Measurements from ENCODE around the gene RARB. TPM values are rescaled to one million over a fixed set of nuclear protein-coding genes. Genes with fewer than 3 reads are reported as not detected.

Gene RARB
- total and polyA plus RNA-seq, 9 of the 15 experiments (the other 6 are each of a cell fraction or from before 2014, with no cell fraction given) = 0.15 to 1.3 (median 0.27) TPM

- H4K20me1 ChIP-seq (replicated peaks; ENCODE audit: control insufficient read depth, insufficient read depth, low read length) = no peaks in the 10 kb centered on the region
- POLR2A ChIA-PET = interaction anchor here (1.0 kb wide), 1 partner anchor 14 kb away, joined by 4 read pairs; no protein-coding TSS in a partner anchor
- FAIRE-seq = no peak
- CTCF ChIA-PET (ENCODE audit: low intra/inter-chr PET ratio) = no interaction called here
- H3K79me2 ChIP-seq (ENCODE audit: control insufficient read depth, insufficient read depth, low read length) = no peaks in the 10 kb centered on the region
- peaks cover 0 to 18% of the 10 kb centered on the region in 2 experiments; a peak in 3 of 5 replicates for H3K4me1 ChIP-seq (replicated peaks in 1 of 2; ENCODE audit: control insufficient read depth in 2 of 2, insufficient read depth in 2 of 2, low read length in 2 of 2)
- TF ChIP-seq, protein P1, sequence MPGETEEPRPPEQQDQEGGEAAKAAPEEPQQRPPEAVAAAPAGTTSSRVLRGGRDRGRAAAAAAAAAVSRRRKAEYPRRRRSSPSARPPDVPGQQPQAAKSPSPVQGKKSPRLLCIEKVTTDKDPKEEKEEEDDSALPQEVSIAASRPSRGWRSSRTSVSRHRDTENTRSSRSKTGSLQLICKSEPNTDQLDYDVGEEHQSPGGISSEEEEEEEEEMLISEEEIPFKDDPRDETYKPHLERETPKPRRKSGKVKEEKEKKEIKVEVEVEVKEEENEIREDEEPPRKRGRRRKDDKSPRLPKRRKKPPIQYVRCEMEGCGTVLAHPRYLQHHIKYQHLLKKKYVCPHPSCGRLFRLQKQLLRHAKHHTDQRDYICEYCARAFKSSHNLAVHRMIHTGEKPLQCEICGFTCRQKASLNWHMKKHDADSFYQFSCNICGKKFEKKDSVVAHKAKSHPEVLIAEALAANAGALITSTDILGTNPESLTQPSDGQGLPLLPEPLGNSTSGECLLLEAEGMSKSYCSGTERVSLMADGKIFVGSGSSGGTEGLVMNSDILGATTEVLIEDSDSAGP (CRISPR knock-in tag; IDR thresholded peaks at IDR 0.05) = no peak
- TF ChIP-seq ZNF146 (CRISPR knock-in tag; IDR thresholded peaks at IDR 0.05; ENCODE audit: unreplicated experiment) = peak; percentile 79
- no peak overlapping the region for H2AFZ ChIP-seq (ENCODE audit: low read depth, low read length)
- DNase-seq (ENCODE audit: extremely low read depth in 1 of 4, low spot score in 3 of 4) = no peak
- WGBS (ENCODE audit: insufficient coverage, low coverage, missing lambda C conversion rate) = 28% methylated on average over 2 of the region's 2 CpGs
- no TSS peak for BruUV-seq (replicated peaks)
- no peak overlapping the region for H3K9ac ChIP-seq (ENCODE audit: insufficient read depth in 1 of 2, low read depth in 2 of 2, low read length in 2 of 2)
- ATAC-seq = no peak
- H3K27ac ChIP-seq (ENCODE audit: extremely low read depth, low read depth, low read length) = no peak overlapping the region
- no peaks in the 10 kb centered on the region for H3K9me3 ChIP-seq (replicated peaks; ENCODE audit: control insufficient read depth, insufficient read depth, low read depth, low read length)
- peaks cover 19 to 41% of the 10 kb centered on the region in 2 experiments for H3K27me3 ChIP-seq (ENCODE audit: control insufficient read depth in 2 of 2, insufficient read depth in 2 of 2, low read length in 2 of 2)
- H3K36me3 ChIP-seq (ENCODE audit: control insufficient read depth, insufficient read depth, low read length) = no peaks in the 10 kb centered on the region
- H3K4me3 ChIP-seq = no peak overlapping the region
- no peak overlapping the region for H3K4me2 ChIP-seq (ENCODE audit: insufficient read depth, low read length)
- in situ Hi-C loops (cut with MboI) (no loop called here), intact Hi-C loops (cut with micrococcal nuclease) (no loop called here)
- H3K9me1 ChIP-seq (ENCODE audit: control insufficient read depth, insufficient read depth, low read length) = no peaks in the 10 kb centered on the region
Observed at GRCh38 chr3:25587975-25588374, 159.9 kb downstream of the RARB start.

GRCh38 chr3:25588441-25589103, 160.5 kb downstream of the RARB start:
- Histone ChIP-seq H3K79me2 (ENCODE audit: control insufficient read depth, insufficient read depth, low read length) (no peaks in the 10 kb centered on the region), H3K36me3 (ENCODE audit: control insufficient read depth, insufficient read depth, low read length) (no peaks in the 10 kb centered on the region), H3K4me3 (no peak overlapping the region), H3K4me1 (replicated peaks in 1 of 2; ENCODE audit: control insufficient read depth in 2 of 2, insufficient read depth in 2 of 2, low read length in 2 of 2) (peaks cover 0 to 19% of the 10 kb centered on the region in 2 experiments; a peak in 2 of 5 replicates), H3K9me1 (ENCODE audit: control insufficient read depth, insufficient read depth, low read length) (no peaks in the 10 kb centered on the region), H4K20me1 (replicated peaks; ENCODE audit: control insufficient read depth, insufficient read depth, low read length) (no peaks in the 10 kb centered on the region), H2AFZ (ENCODE audit: low read depth, low read length) (no peak overlapping the region), H3K9ac (ENCODE audit: insufficient read depth in 1 of 2, low read depth in 2 of 2, low read length in 2 of 2) (no peak overlapping the region), H3K27me3 (ENCODE audit: control insufficient read depth in 2 of 2, insufficient read depth in 2 of 2, low read length in 2 of 2) (peaks cover 19 to 35% of the 10 kb centered on the region in 2 experiments), H3K9me3 (replicated peaks; ENCODE audit: control insufficient read depth, insufficient read depth, low read depth, low read length) (no peaks in the 10 kb centered on the region), H3K4me2 (ENCODE audit: insufficient read depth, low read length) (no peak overlapping the region), H3K27ac (ENCODE audit: extremely low read depth, low read depth, low read length) (no peak overlapping the region)
- WGBS (ENCODE audit: insufficient coverage, low coverage, missing lambda C conversion rate) = 35% methylated on average over 8 of the region's 8 CpGs
- no peak for DNase-seq (ENCODE audit: extremely low read depth in 1 of 4, low spot score in 3 of 4)
- TF ChIP-seq SIN3B (IDR thresholded peaks at IDR 0.05; ENCODE audit: low read depth) (no peak), ZNF766 (CRISPR knock-in tag; conservative IDR thresholded peaks at IDR 0.05) (no peak), CREBBP (IDR thresholded peaks at IDR 0.05; ENCODE audit: low read depth, low read length) (no peak), ZNF507 (tag; conservative IDR thresholded peaks at IDR 0.05) (no peak), DPF2 (IDR thresholded peaks at IDR 0.05) (no peak), PBX2 (CRISPR knock-in tag; IDR thresholded peaks at IDR 0.05; ENCODE audit: low read depth) (no peak), PBX2 (tag; conservative IDR thresholded peaks at IDR 0.05; ENCODE audit: low read depth) (no peak), PHTF2 (CRISPR knock-in tag; IDR thresholded peaks at IDR 0.05) (no peak)
- TF ChIP-seq, protein P2, sequence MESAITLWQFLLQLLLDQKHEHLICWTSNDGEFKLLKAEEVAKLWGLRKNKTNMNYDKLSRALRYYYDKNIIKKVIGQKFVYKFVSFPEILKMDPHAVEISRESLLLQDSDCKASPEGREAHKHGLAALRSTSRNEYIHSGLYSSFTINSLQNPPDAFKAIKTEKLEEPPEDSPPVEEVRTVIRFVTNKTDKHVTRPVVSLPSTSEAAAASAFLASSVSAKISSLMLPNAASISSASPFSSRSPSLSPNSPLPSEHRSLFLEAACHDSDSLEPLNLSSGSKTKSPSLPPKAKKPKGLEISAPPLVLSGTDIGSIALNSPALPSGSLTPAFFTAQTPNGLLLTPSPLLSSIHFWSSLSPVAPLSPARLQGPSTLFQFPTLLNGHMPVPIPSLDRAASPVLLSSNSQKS (CRISPR knock-in tag; IDR thresholded peaks at IDR 0.05) = no peak
- intact Hi-C loops (cut with micrococcal nuclease) = no loop called here
- CTCF ChIA-PET (ENCODE audit: low intra/inter-chr PET ratio) = no interaction called here
- no peak for FAIRE-seq
- POLR2A ChIA-PET = no interaction called here
- ATAC-seq = no peak
- in situ Hi-C loops (cut with MboI) = no loop called here
- BruUV-seq (replicated peaks) = no TSS peak

Measured in K562 (cell line).